GM12878 (cell line): ENCODE measurements around the gene FLAD1.

Experiments
- BCL11A ChIP-seq: IDR thresholded peaks from 2 replicates; pipeline ENCODE4 v1.6.1; 2011; ENCODE audit warnings: low read depth, low read length
- CEBPB ChIP-seq, 2 experiments: fragments of 150-350 bp in 1 of 2; IDR thresholded peaks; 2 replicates each; pipeline ENCODE4 v1.6.1; 2012 to 2014; ENCODE audit warnings: low read depth in 2 of 2, low read length in 2 of 2, borderline replicate concordance in 1 of 2, inconsistent platforms in 1 of 2
- CHD1 ChIP-seq: IDR thresholded peaks from 2 replicates; pipeline ENCODE4 v1.6.1; 2012; ENCODE audit warnings: low read depth, low read length, improper control_type of control experiment
- CTCF ChIP-seq, 3 experiments: IDR thresholded peaks in 2 of 3; conservative IDR thresholded peaks in 1 of 3; 2 replicates each; pipeline ENCODE4 v1.5.1; 2011; ENCODE audit warnings: low read depth in 3 of 3, low read length in 3 of 3, mild to moderate bottlenecking in 3 of 3, control low read depth in 2 of 3, moderate library complexity in 2 of 3, inconsistent platforms in 1 of 3, mixed read lengths in 1 of 3; ENCODE audit not compliant: control insufficient read depth in 2 of 3, insufficient read depth in 1 of 3; ENCODE audit errors: extremely low read depth in 1 of 3
- CUX1 ChIP-seq: IDR thresholded peaks from 2 replicates; pipeline ENCODE4 v1.6.1; 2012; ENCODE audit warnings: improper control_type of control experiment, low read depth, low read length; ENCODE audit not compliant: insufficient replicate concordance
- FOS ChIP-seq: IDR thresholded peaks from 3 replicates; pipeline ENCODE4 v1.6.1; 2011; ENCODE audit warnings: borderline replicate concordance; ENCODE audit not compliant: insufficient read length; ENCODE audit errors: extremely low read depth
- NRF1 ChIP-seq: conservative IDR thresholded peaks from 2 replicates; pipeline ENCODE4 v1.6.1; 2011; ENCODE audit warnings: mild to moderate bottlenecking, low read depth, low read length, improper control_type of control experiment
- PAX8 ChIP-seq: fragments of 450-650 bp; IDR thresholded peaks from 2 replicates; pipeline ENCODE4 v1.6.1; 2017; ENCODE audit warnings: mild to moderate bottlenecking, moderate library complexity
- POLR2A ChIP-seq: IDR thresholded peaks from 2 replicates; pipeline ENCODE4 v1.6.1; 2011; ENCODE audit warnings: low read depth, mild to moderate bottlenecking, low read length
- POLR2AphosphoS5 ChIP-seq: IDR thresholded peaks from 2 replicates; pipeline ENCODE4 v1.6.1; 2011; ENCODE audit warnings: mild to moderate bottlenecking, low read length, inconsistent platforms
- RAD21 ChIP-seq: IDR thresholded peaks from 2 replicates; pipeline ENCODE4 v1.6.1; 2011; ENCODE audit warnings: mild to moderate bottlenecking, low read depth, low read length, moderate library complexity; ENCODE audit not compliant: insufficient read depth
- ZNF274 ChIP-seq: IDR thresholded peaks from one replicate; pipeline ENCODE4 v1.8.0; 2011; ENCODE audit not compliant: insufficient read length, insufficient read depth

- no peak for TF ChIP-seq NRF1
- no peak for TF ChIP-seq CTCF (IDR thresholded peaks at IDR 0.05 in 2 of 3, conservative IDR thresholded peaks at IDR 0.05 in 1 of 3; ENCODE audit: control insufficient read depth in 2 of 3, extremely low read depth in 1 of 3, insufficient read depth in 1 of 3, low read depth in 3 of 3, low read length in 3 of 3)
- no peak for TF ChIP-seq CEBPB (IDR thresholded peaks at IDR 0.05; ENCODE audit: borderline replicate concordance in 1 of 2, low read depth in 2 of 2, low read length in 2 of 2)
- TF ChIP-seq RAD21: no peak
- TF ChIP-seq PAX8: no peak
- no peak for TF ChIP-seq CHD1
- no peak for TF ChIP-seq BCL11A
- TF ChIP-seq CUX1: no peak
- TF ChIP-seq POLR2AphosphoS5: 0 out of 2 replicates have a peak, but pooled peaks have one; percentile 7
- TF ChIP-seq ZNF274: no peak
- TF ChIP-seq FOS: no peak
- no peak; the same call in 1 of the 2 replicates for TF ChIP-seq POLR2A
These were observed 33.2 kb downstream of the FLAD1 start for GRCh38 chr1:155016231-155016831.
